ENCODE results near the gene VAMP4. TPM values are rescaled to one million over a fixed set of nuclear protein-coding genes. Genes with fewer than 3 reads are reported as not detected.
"Not testable (repeated sequence)": the region's sequence is repeated elsewhere in the genome, so short reads cannot be mapped to it uniquely, and the experiment has no call there.

The VAMP4 gene
- total RNA-seq, 1 experiment from 2014 or later: 9.3 TPM

DNA sequence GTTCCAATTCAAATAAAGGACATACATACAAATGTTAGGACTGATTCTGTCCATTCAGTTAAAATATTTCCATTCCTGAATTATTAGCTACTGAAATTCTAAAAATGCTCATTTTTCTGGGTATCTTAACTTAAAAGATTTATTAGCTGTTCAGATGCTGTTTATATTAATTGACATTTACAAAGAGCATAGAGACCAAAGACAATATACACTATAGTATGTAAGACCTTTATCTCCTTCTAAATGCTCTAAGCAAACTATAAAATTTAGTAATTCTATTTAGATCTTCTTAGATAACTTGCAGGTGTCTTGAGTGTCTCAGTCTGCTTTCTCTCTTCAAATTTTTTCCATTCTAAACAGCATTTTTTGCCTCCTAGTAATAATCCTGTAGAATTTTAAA is 39.3 kb downstream of the VAMP4 start:
- BruUV-seq (replicated peaks): TSS peak; percentile 33
- intact Hi-C loops (cut with micrococcal nuclease; ENCODE audit: unreplicated experiment): no loop called here

DNA sequence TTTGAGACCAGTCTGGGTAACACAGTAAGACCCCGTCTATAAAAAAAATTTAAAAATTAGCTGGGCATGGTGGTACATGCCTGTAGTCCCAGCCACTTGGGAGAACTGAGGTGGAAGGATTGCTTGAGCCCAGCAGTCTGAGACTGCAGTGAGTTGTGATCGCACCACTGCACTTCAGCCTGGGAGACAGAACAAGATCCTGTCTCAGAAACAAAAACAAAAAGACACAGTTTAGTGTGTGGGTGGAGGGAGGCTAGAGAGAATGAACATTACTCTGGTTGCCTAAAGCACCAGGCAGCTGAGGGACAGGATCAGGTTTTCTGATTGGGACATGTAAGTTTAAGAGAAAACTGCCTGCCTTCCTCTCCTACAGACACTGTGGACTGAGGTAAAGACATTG is 42.3 kb downstream of the VAMP4 start:
- in situ Hi-C loops (cut with HindIII; ENCODE audit: low pct_unique_long_range_greater_than_20kb, low sequenced_read_pairs): no loop called here
- ATAC-seq (no peak), DNase-seq (ENCODE audit: low read depth, low spot score) (no peak)
- CTCF ChIA-PET: no interaction called here
- Histone ChIP-seq H3K4me3 (ENCODE audit: low read depth in 2 of 2, low read length in 2 of 2) (no peak overlapping the region), H3K4me1 (ENCODE audit: control insufficient read depth, insufficient read depth, low read length) (no peaks in the 10 kb centered on the region), H3K27ac (ENCODE audit: low read length) (no peak overlapping the region), H3K27me3 (ENCODE audit: control insufficient read depth, insufficient read depth, low read length) (no peaks in the 10 kb centered on the region), H3K9me3 (ENCODE audit: control insufficient read depth, insufficient read depth, low read depth, low read length) (no peaks in the 10 kb centered on the region), H3K36me3 (ENCODE audit: control insufficient read depth, insufficient read depth, low read length) (no peaks in the 10 kb centered on the region)
- POLR2A ChIA-PET: no interaction called here
- no TSS peak for BruUV-seq (replicated peaks)
- intact Hi-C loops (cut with micrococcal nuclease; ENCODE audit: unreplicated experiment): no loop called here
- no peak for TF ChIP-seq POLR2AphosphoS5 (IDR thresholded peaks at IDR 0.05; ENCODE audit: low read depth, low read length)
- TF ChIP-seq, protein P1, sequence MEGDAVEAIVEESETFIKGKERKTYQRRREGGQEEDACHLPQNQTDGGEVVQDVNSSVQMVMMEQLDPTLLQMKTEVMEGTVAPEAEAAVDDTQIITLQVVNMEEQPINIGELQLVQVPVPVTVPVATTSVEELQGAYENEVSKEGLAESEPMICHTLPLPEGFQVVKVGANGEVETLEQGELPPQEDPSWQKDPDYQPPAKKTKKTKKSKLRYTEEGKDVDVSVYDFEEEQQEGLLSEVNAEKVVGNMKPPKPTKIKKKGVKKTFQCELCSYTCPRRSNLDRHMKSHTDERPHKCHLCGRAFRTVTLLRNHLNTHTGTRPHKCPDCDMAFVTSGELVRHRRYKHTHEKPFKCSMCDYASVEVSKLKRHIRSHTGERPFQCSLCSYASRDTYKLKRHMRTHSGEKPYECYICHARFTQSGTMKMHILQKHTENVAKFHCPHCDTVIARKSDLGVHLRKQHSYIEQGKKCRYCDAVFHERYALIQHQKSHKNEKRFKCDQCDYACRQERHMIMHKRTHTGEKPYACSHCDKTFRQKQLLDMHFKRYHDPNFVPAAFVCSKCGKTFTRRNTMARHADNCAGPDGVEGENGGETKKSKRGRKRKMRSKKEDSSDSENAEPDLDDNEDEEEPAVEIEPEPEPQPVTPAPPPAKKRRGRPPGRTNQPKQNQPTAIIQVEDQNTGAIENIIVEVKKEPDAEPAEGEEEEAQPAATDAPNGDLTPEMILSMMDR (IDR thresholded peaks at IDR 0.05): no peak
- no peak for TF ChIP-seq SIN3A (IDR thresholded peaks at IDR 0.05; ENCODE audit: borderline replicate concordance, insufficient read depth, low read depth, low read length)
- no peak for TF ChIP-seq TCF7L2 (IDR thresholded peaks at IDR 0.05; ENCODE audit: low read depth, low read length)
- TF ChIP-seq, protein P2, sequence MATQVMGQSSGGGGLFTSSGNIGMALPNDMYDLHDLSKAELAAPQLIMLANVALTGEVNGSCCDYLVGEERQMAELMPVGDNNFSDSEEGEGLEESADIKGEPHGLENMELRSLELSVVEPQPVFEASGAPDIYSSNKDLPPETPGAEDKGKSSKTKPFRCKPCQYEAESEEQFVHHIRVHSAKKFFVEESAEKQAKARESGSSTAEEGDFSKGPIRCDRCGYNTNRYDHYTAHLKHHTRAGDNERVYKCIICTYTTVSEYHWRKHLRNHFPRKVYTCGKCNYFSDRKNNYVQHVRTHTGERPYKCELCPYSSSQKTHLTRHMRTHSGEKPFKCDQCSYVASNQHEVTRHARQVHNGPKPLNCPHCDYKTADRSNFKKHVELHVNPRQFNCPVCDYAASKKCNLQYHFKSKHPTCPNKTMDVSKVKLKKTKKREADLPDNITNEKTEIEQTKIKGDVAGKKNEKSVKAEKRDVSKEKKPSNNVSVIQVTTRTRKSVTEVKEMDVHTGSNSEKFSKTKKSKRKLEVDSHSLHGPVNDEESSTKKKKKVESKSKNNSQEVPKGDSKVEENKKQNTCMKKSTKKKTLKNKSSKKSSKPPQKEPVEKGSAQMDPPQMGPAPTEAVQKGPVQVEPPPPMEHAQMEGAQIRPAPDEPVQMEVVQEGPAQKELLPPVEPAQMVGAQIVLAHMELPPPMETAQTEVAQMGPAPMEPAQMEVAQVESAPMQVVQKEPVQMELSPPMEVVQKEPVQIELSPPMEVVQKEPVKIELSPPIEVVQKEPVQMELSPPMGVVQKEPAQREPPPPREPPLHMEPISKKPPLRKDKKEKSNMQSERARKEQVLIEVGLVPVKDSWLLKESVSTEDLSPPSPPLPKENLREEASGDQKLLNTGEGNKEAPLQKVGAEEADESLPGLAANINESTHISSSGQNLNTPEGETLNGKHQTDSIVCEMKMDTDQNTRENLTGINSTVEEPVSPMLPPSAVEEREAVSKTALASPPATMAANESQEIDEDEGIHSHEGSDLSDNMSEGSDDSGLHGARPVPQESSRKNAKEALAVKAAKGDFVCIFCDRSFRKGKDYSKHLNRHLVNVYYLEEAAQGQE (IDR thresholded peaks at IDR 0.05; ENCODE audit: insufficient read depth in 1 of 2, low read depth in 2 of 2, low read length in 1 of 2): no peak

More for the DNA sequence above, 39.3 kb downstream of the VAMP4 start:
- in situ Hi-C loops (cut with HindIII; ENCODE audit: low pct_unique_long_range_greater_than_20kb, low sequenced_read_pairs): no loop called here
- H3K27me3 ChIP-seq (ENCODE audit: control insufficient read depth, insufficient read depth, low read length): no peaks in the 10 kb centered on the region
- CTCF ChIA-PET: interaction anchor here (0.7 kb wide), 1 partner anchor 815 kb away, joined by 4 read pairs; no protein-coding TSS in a partner anchor
- POLR2A ChIA-PET: no interaction called here
- TF ChIP-seq SIN3A (IDR thresholded peaks at IDR 0.05; ENCODE audit: borderline replicate concordance, insufficient read depth, low read depth, low read length) (no peak), POLR2AphosphoS5 (IDR thresholded peaks at IDR 0.05; ENCODE audit: low read depth, low read length) (no peak), TCF7L2 (IDR thresholded peaks at IDR 0.05; ENCODE audit: low read depth, low read length) (no peak)
- TF ChIP-seq, protein P2 (IDR thresholded peaks at IDR 0.05; ENCODE audit: insufficient read depth in 1 of 2, low read depth in 2 of 2, low read length in 1 of 2): no peak
- TF ChIP-seq, protein P1 (IDR thresholded peaks at IDR 0.05): no peak
- no peaks in the 10 kb centered on the region for H3K36me3 ChIP-seq (ENCODE audit: control insufficient read depth, insufficient read depth, low read length)
- H3K9me3 ChIP-seq (ENCODE audit: control insufficient read depth, insufficient read depth, low read depth, low read length): no peaks in the 10 kb centered on the region
- DNase-seq (ENCODE audit: low read depth, low spot score): no peak
- H3K27ac ChIP-seq (ENCODE audit: low read length): no peak overlapping the region
- no peaks in the 10 kb centered on the region for H3K4me1 ChIP-seq (ENCODE audit: control insufficient read depth, insufficient read depth, low read length)
- H3K4me3 ChIP-seq (ENCODE audit: low read depth in 2 of 2, low read length in 2 of 2): no peak overlapping the region
- ATAC-seq: no peak

DNA sequence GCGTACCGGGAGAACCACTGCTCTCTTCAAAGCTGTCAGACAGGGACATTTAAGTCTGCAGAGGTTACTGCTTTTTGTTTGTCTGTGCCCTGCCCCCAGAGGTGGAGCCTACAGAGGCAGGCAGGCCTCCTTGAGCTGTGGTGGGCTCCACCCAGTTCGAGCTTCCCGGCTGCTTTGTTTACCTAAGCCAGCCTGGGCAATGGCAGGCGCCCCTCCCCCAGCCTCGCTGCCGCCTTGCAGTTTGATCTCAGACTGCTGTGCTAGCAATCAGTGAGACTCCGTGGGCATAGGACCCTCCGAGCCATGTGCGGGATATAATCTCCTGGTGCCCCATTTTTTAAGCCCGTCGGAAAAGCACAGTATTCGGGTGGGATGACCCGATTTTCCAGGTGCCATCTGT is 46.1 kb downstream of the VAMP4 start:
- ATAC-seq; H3K9me3 ChIP-seq (ENCODE audit: control insufficient read depth, insufficient read depth, low read depth, low read length); CTCF ChIA-PET; intact Hi-C loops (cut with micrococcal nuclease; ENCODE audit: unreplicated experiment); POLR2A ChIA-PET; DNase-seq (ENCODE audit: low read depth, low spot score); H3K27ac ChIP-seq (ENCODE audit: low read length); H3K36me3 ChIP-seq (ENCODE audit: control insufficient read depth, insufficient read depth, low read length); BruUV-seq (replicated peaks); in situ Hi-C loops (cut with HindIII; ENCODE audit: low pct_unique_long_range_greater_than_20kb, low sequenced_read_pairs); H3K4me1 ChIP-seq (ENCODE audit: control insufficient read depth, insufficient read depth, low read length); H3K4me3 ChIP-seq (ENCODE audit: low read depth in 2 of 2, low read length in 2 of 2); H3K27me3 ChIP-seq (ENCODE audit: control insufficient read depth, insufficient read depth, low read length): not testable (repeated sequence)

DNA sequence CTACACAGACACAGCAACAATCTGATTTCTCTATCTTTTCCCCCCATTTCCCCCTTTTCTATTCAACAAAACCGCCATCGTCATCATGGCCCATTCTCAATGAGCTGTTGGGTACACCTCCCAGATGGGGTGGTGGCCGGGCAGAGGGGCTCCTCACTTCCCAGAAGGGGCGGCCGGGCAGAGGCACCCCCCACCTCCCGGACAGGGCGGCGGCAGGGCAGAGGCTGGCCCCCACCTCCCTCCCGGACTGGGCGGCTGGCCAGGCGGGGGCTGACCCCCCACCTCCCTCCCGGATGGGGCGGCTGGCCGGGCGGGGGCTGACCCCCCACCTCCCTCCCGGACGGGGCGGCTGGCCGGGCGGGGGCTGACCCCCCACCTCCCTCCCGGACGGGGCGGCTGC is 48.3 kb downstream of the VAMP4 start:
- BruUV-seq (replicated peaks); POLR2A ChIA-PET; in situ Hi-C loops (cut with HindIII; ENCODE audit: low pct_unique_long_range_greater_than_20kb, low sequenced_read_pairs): not testable (repeated sequence)

More for the DNA sequence above, 48.3 kb downstream of the VAMP4 start:
- DNase-seq (ENCODE audit: low read depth, low spot score); H3K27me3 ChIP-seq (ENCODE audit: control insufficient read depth, insufficient read depth, low read length); CTCF ChIA-PET; ATAC-seq; H3K27ac ChIP-seq (ENCODE audit: low read length); H3K4me3 ChIP-seq (ENCODE audit: low read depth in 2 of 2, low read length in 2 of 2); H3K36me3 ChIP-seq (ENCODE audit: control insufficient read depth, insufficient read depth, low read length); H3K9me3 ChIP-seq (ENCODE audit: control insufficient read depth, insufficient read depth, low read depth, low read length); intact Hi-C loops (cut with micrococcal nuclease; ENCODE audit: unreplicated experiment); H3K4me1 ChIP-seq (ENCODE audit: control insufficient read depth, insufficient read depth, low read length): not testable (repeated sequence)
